IMR-90 (cell line): Measurements from ENCODE around the gene DOK6. TPM values are rescaled to one million over a fixed set of nuclear protein-coding genes. Genes with fewer than 3 reads are reported as not detected.

ENCODE experiments used
- ATAC-seq: fragments of 200-7000 bp; cut with Tn5 transposase; 2 replicates; pipeline ENCODE4 v1.9.1; 2020; ENCODE audit warnings: low read depth, mild to moderate bottlenecking, moderate library complexity
- BruUV-seq: library from RNA; stranded (reverse); fragments of 400-500 nt; replicated peaks from 2 replicates; lab custom pipeline; 2021; lab: Mats Ljungman, UMichigan
- CTCF ChIA-PET: fragments of 300-600 bp; formaldehyde crosslinking; extraction: SDS; loops from one replicate; lab custom pipeline; 2021; ENCODE audit warnings: antibody characterized with exemption; lab: Yijun Ruan, JAX
- POLR2A ChIA-PET: fragments of 300-600 bp; sonication (Branson Sonifier 250); formaldehyde crosslinking; loops from one replicate; lab custom pipeline; 2022; ENCODE audit warnings: antibody characterized with exemption; ENCODE audit not compliant: unreplicated experiment; lab: Charles Lee
- DNase-seq: peaks from one replicate; pipeline ENCODE4 v3.0.0; 2013
- H2AFZ ChIP-seq: replicated peaks from 2 replicates; pipeline ENCODE3; 2013; ENCODE audit warnings: low read length, mild to moderate bottlenecking; ENCODE audit not compliant: poor library complexity
- H2AK5ac ChIP-seq: 2 replicates; pipeline ENCODE4 v1.6.1; 2013; ENCODE audit warnings: low read depth, low read length, inconsistent platforms
- H2AK9ac ChIP-seq: replicated peaks from 2 replicates; pipeline ENCODE3; 2013; ENCODE audit warnings: mild to moderate bottlenecking, low read depth, low read length, moderate library complexity; ENCODE audit not compliant: poor library complexity
- H2BK120ac ChIP-seq: 2 replicates; pipeline ENCODE4 v1.6.1; 2013; ENCODE audit warnings: low read depth, low read length, inconsistent platforms
- H2BK15ac ChIP-seq: 3 replicates; pipeline ENCODE4 v1.6.1; 2013; ENCODE audit warnings: low read depth, low read length, inconsistent platforms
- H2BK20ac ChIP-seq: 2 replicates; pipeline ENCODE4 v1.6.1; 2013; ENCODE audit warnings: low read depth, mild to moderate bottlenecking, inconsistent platforms, low read length, moderate library complexity
- H2BK5ac ChIP-seq: 2 replicates; pipeline ENCODE4 v1.6.1; 2013; ENCODE audit warnings: mild to moderate bottlenecking, low read depth, low read length, inconsistent platforms; ENCODE audit not compliant: poor library complexity, severe bottlenecking
- H3K14ac ChIP-seq: replicated peaks from 2 replicates; pipeline ENCODE4 v1.6.1; 2013; ENCODE audit warnings: low read depth, low read length, inconsistent platforms
- H3K18ac ChIP-seq: 2 replicates; pipeline ENCODE4 v1.6.1; 2013; ENCODE audit warnings: low read depth, low read length, control low read depth
- H3K23ac ChIP-seq: 2 replicates; pipeline ENCODE4 v1.6.1; 2013; ENCODE audit warnings: low read depth, low read length, inconsistent platforms
- H3K27ac ChIP-seq: 2 replicates; pipeline ENCODE4 v1.5.1; 2013; ENCODE audit warnings: mild to moderate bottlenecking, control low read depth, low read length; ENCODE audit not compliant: insufficient read depth
- H3K27me3 ChIP-seq: 2 replicates; pipeline ENCODE4 v1.6.1; 2013; ENCODE audit warnings: low read length; ENCODE audit not compliant: control insufficient read depth, insufficient read depth
- H3K36me3 ChIP-seq: 2 replicates; pipeline ENCODE4 v1.6.1; 2013; ENCODE audit warnings: low read length, mixed read lengths; ENCODE audit not compliant: control insufficient read depth, insufficient read depth
- H3K4ac ChIP-seq: 2 replicates; pipeline ENCODE4 v1.6.1; 2013; ENCODE audit warnings: low read depth, low read length, inconsistent platforms
- H3K4me1 ChIP-seq: 2 replicates; pipeline ENCODE4 v1.6.1; 2013; ENCODE audit warnings: low read length, mixed read lengths; ENCODE audit not compliant: control insufficient read depth, insufficient read depth
- H3K4me2 ChIP-seq: 2 replicates; pipeline ENCODE4 v1.6.1; 2013; ENCODE audit warnings: low read depth, mild to moderate bottlenecking, control low read depth, low read length, moderate library complexity
- H3K4me3 ChIP-seq: 2 replicates; pipeline ENCODE4 v1.5.1; 2013; ENCODE audit warnings: low read depth, mild to moderate bottlenecking, control low read depth, low read length, moderate library complexity; ENCODE audit not compliant: insufficient read depth
- H3K56ac ChIP-seq: 2 replicates; pipeline ENCODE4 v1.6.1; 2013; ENCODE audit warnings: low read length, inconsistent platforms; ENCODE audit not compliant: insufficient read depth; ENCODE audit errors: extremely low read depth
- H3K79me1 ChIP-seq, 2 experiments: 2 replicates each; pipeline ENCODE4 v1.6.1; 2013; ENCODE audit warnings: low read length in 2 of 2, inconsistent platforms in 1 of 2, low read depth in 1 of 2
- H3K9ac ChIP-seq: 2 replicates; pipeline ENCODE4 v1.6.1; 2013; ENCODE audit warnings: low read depth, low read length, control low read depth
- H3K9me1 ChIP-seq: 2 replicates; pipeline ENCODE4 v1.6.1; 2013; ENCODE audit warnings: low read length, inconsistent platforms; ENCODE audit not compliant: insufficient read depth
- H3K9me3 ChIP-seq: 2 replicates; pipeline ENCODE4 v1.6.1; 2013; ENCODE audit warnings: low read length; ENCODE audit not compliant: control insufficient read depth, insufficient read depth
- H4K20me1 ChIP-seq: 2 replicates; pipeline ENCODE4 v1.6.1; 2013; ENCODE audit warnings: low read length, inconsistent platforms; ENCODE audit not compliant: insufficient read depth
- H4K5ac ChIP-seq: 2 replicates; pipeline ENCODE4 v1.6.1; 2013; ENCODE audit warnings: mild to moderate bottlenecking, low read depth, low read length, control low read depth
- H4K8ac ChIP-seq, 2 experiments: 2 replicates each; pipeline ENCODE4 v1.6.1; 2013; ENCODE audit warnings: low read depth in 2 of 2, low read length in 2 of 2, control low read depth in 1 of 2, inconsistent platforms in 1 of 2
- H4K91ac ChIP-seq: 2 replicates; pipeline ENCODE4 v1.6.1; 2013; ENCODE audit warnings: low read depth, low read length, inconsistent platforms; ENCODE audit not compliant: insufficient read depth
- BHLHE40 ChIP-seq: fragments of 150-350 bp; IDR thresholded peaks from 2 replicates; pipeline ENCODE4 v1.6.1; 2016; ENCODE audit warnings: mild to moderate bottlenecking, low read depth, low read length
- CTCF ChIP-seq: conservative IDR thresholded peaks from 2 replicates; pipeline ENCODE4 v1.5.1; 2012; ENCODE audit warnings: mild to moderate bottlenecking, low read depth, low read length, improper control_type of control experiment
- MAFK ChIP-seq: IDR thresholded peaks from 2 replicates; pipeline ENCODE4 v1.6.1; 2012; ENCODE audit warnings: low read depth, low read length, improper control_type of control experiment
- RAD21 ChIP-seq: IDR thresholded peaks from 2 replicates; pipeline ENCODE4 v1.6.1; 2012; ENCODE audit warnings: low read length, improper control_type of control experiment
- WGBS, 2 experiments: methylation state at CpG; one replicate each; pipeline versions ENCODE4 v1.1.5 to v1.1.7; 2013; ENCODE audit warnings: missing lambda C conversion rate in 2 of 2; ENCODE audit not compliant: insufficient read length in 1 of 2; ENCODE audit errors: extremely low coverage in 2 of 2; 5-methylcytosine and 5-hydroxymethylcytosine counted together
- dilution Hi-C: fragments of 300-500 bp; cut with HindIII; formaldehyde crosslinking; loops from one replicate; pipeline ENCODE4 v1.14.3; 2018; ENCODE audit warnings: low sequenced_read_pairs; ENCODE audit not compliant: unreplicated experiment
- in situ Hi-C: fragments of 300-500 bp; cut with MboI; formaldehyde crosslinking; loops from 3 replicates; pipeline ENCODE4 v1.14.3; 2019; ENCODE audit warnings: low sequenced_read_pairs, inconsistent platforms, mixed read lengths
- intact Hi-C: fragments of 100-400 bp; cut with micrococcal nuclease; formaldehyde crosslinking; loops from 2 replicates; pipeline ENCODE4 v1.10.0; 2022
- polyA plus RNA-seq, 3 experiments: library from polyadenylated mRNA; depleted of rRNA; stranded (reverse); fragments of >200 nt; gene quantifications; 2 replicates each; pipeline ENCODE4 v1.2.3, GENCODE V29; 2012; ENCODE audit warnings: low replicate concordance in 1 of 3
- total RNA-seq: library from RNA; depleted of rRNA; stranded (reverse); fragments of >200 nt; gene quantifications from 2 replicates; pipeline ENCODE4 v1.2.3, GENCODE V29; 2012

DOK6 gene
- total and polyA plus RNA-seq, 2 of the 4 experiments (the other 2 are of a cell fraction) = 1.9 to 2.7 TPM

DNA sequence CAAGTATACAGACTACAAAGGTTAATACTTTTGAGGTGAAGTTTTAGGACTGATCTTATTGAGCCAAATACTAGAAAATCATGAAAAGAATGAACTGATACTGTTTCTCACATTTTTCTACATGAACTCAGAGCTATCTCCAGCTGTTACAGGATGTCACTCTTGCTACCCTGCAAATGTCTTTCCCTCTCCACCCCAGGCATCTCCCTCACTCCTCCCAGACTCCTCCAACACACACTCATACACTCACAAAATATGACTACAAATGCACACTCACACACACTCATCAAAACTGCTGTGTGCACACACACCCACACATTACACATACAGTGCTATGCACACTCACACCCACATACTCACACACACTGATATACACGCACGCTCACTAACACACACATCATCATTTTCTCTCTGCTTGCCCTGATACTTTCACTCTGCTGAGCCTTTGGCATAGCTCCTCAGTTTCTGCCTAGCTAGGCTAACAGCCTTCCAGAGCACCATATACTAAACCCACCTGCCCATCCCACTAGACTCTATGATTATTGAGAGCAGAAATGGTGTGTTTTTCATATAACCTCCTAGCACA is 273.7 kb downstream of the DOK6 start:
- no TSS peak for BruUV-seq
- Histone ChIP-seq H3K4me1 (no peaks in the 10 kb centered on the region), H3K4ac (no peak overlapping the region), H3K27me3 (no peaks in the 10 kb centered on the region), H4K5ac (no peak overlapping the region), H4K8ac (peak overlapping the region in 1 of 2 experiments; percentile 38; a peak in 1 of 4 replicates), H2AK5ac (no peak overlapping the region), H4K20me1 (no peaks in the 10 kb centered on the region), H3K4me3 (no peak overlapping the region), H4K91ac (no peak overlapping the region), H2AK9ac (no peak overlapping the region), H2AFZ (peak overlapping the region; percentile 80), H3K27ac (no peak overlapping the region), H3K9ac (no peak overlapping the region), H3K9me1 (peaks cover 6% of the 10 kb centered on the region; the same call in 1 of the 2 replicates), H2BK5ac (no peak overlapping the region), H3K36me3 (no peaks in the 10 kb centered on the region), H3K14ac (peak overlapping the region; percentile 62; the same call in 1 of the 2 replicates), H3K4me2 (peak overlapping the region; percentile 68), H3K56ac (no peak overlapping the region), H3K23ac (peak overlapping the region; percentile 35; the same call in 1 of the 2 replicates), H3K18ac (no peak overlapping the region), H2BK120ac (no peak overlapping the region), H3K9me3 (no peaks in the 10 kb centered on the region), H3K79me1 (no peaks in the 10 kb centered on the region), H2BK15ac (no peak overlapping the region), H2BK20ac (no peak overlapping the region)
- POLR2A ChIA-PET = no interaction called here
- dilution Hi-C loops (no loop called here), intact Hi-C loops (no loop called here), in situ Hi-C loops (no loop called here)
- WGBS, 2 experiments = 50 to 100% methylated on average over 1 to 2 of the region's 2 CpGs
- ATAC-seq (peak; percentile 68), DNase-seq (peak; percentile 0)
- TF ChIP-seq BHLHE40 = no peak
- no peak for TF ChIP-seq CTCF
- TF ChIP-seq RAD21 = no peak
- TF ChIP-seq MAFK = no peak
- CTCF ChIA-PET = no interaction called here
